HG03135 (cell line): ENCODE measurements around the gene NCS1.
"Not testable (repeated sequence)": the region's sequence is repeated elsewhere in the genome, so short reads cannot be mapped to it uniquely, and the experiment has no call there.

ENCODE experiments used
- ATAC-seq: cut with Tn5 transposase; IDR thresholded peaks from one replicate; pipeline ENCODE4 v1.9.1; 2021; ENCODE audit warnings: mild to moderate bottlenecking, moderate library complexity; ENCODE audit not compliant: unreplicated experiment

Gene NCS1

DNA sequence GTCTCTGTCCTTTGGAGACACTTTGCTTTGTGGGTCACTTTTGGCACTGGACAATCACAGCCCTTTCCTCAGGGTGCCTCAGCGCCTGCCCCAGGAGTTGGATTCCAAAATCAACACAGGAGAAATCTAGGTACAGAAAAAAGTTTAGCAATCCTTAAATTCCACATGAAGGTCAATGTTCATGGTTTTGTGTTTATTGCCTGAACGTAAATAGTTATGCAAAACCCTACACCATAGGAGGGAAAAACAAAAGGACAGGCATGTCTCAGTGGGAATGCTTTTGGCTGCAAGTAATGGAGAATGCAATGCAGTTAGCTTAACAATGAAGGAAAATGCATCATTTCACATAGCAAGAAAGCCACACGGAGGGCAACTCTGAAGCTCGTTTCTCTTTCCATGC is 86.8 kb downstream of the NCS1 start:
- no peak for ATAC-seq

DNA sequence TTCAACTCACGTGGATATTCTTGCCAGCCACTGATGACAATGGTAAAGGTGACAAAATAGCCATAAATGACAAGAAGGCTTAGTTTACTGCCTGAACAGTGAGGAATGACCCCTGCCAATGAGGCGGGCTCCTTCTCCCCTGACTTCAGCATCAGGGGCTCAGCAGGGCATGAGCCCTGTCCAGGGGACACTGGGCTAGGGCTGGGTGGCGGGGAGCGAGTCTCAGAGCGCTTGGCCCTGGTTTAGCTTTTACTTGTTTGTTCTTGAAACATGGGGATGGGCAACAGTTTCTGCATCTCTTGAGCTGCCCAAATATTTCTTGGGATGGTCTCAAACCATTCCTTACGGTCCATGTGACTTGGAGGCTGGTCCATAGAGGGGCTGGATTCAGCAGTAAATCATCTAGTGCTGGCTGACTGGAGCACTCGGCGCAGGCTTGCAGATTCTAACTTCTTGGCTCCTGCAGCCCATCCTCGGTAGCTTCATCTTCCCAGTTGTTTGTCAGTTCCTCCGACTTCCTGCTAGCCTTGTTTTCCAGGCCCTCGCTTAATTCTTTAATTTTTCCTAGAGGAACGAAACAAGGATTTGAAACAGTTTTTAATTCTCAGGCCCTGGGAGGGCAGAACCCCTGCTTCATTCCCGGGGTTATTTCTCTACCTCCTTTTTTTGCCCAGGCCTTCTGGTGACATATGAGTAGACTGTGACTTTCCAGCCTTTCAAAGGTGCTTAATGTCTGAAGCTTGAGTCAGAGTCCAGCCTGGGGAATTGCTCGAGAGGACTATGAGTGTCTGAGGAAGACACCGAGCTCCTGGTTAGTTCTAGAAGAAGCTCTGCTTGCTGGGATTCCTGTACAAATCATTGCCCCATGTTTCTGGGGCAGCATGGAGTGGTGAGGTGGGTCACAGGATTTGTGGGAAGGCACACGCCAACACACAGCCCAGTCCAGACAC is 88.9 kb downstream of the NCS1 start:
- ATAC-seq = no peak

DNA sequence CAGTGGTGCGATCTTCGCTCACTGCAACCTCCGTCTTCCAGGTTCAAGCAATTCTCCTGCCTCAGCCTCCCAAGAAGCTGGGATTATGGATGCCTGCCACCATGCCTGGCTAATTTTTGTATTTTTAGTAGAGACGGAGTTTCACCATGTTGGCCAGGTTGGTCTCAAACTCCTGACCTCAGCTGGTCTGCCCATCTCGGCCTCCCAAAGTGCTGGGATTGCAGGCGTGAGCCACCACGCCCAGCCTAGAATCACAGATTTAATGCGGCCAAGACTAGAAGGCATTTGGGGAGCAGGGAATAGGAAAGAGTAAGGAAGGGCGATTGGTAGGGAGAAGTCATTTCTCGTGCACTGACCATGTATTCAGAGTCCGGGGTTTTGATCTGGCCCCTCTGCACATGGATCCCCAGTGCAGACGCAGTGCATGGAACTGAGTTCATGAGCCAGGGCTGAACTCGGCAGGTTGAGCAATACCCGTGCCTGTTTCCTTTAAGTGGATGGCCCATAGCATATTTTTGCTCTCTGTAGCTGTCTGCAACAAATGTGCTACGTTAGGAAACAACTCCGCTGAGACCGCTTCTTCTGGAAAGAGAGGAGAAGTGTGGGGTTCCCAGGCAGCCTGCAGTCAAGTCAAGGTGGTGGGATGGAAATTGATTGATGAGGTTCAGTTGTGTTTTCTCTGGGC is 90.0 kb downstream of the NCS1 start:
- no peak for ATAC-seq

DNA sequence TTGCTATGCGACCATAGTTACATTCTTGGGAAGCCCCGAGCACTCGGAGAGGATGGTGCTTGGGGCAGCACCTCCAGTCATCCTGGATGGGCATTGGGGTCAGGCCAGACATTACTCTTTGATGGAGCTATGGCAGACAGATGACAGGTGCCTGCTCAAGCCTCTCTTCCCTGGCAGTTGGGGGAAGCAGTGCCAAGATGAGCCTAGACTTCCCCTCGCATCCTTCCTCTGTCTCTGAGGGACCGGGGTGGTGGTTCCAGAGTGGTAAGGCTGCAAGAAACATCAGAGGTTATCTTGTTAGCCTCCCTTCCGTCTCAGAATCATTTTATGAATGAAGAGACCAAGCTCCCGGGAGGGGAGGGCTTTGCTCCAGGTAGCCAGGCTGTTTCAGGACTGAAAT is 90.6 kb downstream of the NCS1 start:
- no peak for ATAC-seq

DNA sequence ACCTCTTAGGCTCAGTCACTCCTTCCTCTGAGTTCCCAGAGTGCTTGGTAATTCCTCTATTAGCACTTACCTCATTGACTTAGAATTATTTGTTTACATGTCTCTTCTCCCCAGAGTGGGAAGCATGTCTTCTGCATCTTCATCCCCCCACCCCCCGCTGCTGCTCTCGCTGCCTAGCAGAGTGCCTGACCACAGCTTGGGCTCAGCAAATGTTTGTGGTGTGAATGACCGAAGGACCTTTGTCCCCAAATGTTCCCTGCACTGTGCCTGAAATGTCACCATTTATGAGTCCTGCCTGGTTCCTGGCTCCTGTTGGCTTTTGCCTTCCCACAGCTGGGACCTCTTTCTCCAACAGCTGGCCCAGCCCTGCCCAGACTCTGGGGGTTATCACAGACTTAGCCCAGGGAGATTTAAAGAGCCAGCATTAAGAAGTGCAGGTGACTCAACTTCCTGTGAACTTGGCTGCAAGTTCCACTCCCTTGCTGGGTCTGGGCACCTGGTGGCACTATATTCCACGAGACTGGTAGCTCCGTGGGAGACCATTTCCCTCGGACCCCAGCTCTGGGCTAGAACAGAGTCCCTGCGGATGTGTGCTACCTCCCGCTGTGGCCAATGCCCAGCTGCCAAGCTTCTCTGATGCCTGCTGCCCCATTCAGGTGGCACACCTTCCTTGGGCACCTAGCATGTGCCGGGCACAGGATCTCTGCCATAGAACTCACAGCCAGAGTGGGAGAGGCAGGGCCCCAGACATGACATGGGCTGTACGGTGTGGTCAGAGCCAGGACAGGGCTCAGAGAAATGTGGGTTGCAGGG is 91.6 kb downstream of the NCS1 start:
- no peak for ATAC-seq

DNA sequence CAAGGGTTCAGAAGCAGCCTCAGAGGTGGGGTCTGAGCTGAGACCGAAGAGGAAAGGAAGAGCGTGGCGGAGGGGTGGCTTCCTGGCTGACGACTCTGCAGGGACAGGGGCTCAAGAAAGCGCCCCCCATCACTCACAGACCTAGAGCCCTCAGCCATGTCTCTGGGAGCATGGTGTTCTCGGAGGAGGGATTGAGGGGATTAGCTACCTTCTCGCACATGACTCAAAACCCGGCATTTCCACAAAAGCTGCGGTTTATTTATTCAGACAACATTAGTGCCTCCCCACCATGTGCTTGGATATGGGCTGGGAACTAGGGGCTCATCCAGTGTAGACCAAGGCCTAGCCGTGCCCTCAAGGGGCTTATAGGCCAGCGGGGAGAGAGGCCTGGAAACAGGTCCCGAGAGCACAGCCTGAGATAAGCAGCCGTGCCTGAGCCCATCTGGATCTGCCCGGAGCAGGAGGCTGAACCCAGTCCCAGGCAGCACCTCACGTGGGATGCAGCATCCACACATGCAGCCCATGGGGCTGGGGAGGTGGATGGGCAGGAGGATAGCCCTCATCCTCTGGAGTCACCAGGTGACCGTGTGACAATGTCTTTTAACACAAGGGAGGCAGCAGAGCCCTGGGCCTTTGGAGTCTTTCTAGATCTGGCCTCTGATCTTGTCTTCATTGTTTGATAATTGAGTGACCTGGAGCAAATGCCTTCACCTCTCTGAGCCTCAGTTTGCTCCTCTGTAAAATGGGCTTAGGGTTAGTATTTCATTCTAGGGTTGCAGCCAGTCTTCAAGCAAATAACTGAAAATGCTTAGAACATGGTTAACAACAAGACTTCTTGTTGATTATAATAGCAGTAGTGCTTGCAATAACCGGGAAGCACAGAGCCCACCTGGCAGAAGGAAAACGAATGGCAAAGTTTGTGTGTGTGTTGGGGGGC is 92.5 kb downstream of the NCS1 start:
- no peak for ATAC-seq

DNA sequence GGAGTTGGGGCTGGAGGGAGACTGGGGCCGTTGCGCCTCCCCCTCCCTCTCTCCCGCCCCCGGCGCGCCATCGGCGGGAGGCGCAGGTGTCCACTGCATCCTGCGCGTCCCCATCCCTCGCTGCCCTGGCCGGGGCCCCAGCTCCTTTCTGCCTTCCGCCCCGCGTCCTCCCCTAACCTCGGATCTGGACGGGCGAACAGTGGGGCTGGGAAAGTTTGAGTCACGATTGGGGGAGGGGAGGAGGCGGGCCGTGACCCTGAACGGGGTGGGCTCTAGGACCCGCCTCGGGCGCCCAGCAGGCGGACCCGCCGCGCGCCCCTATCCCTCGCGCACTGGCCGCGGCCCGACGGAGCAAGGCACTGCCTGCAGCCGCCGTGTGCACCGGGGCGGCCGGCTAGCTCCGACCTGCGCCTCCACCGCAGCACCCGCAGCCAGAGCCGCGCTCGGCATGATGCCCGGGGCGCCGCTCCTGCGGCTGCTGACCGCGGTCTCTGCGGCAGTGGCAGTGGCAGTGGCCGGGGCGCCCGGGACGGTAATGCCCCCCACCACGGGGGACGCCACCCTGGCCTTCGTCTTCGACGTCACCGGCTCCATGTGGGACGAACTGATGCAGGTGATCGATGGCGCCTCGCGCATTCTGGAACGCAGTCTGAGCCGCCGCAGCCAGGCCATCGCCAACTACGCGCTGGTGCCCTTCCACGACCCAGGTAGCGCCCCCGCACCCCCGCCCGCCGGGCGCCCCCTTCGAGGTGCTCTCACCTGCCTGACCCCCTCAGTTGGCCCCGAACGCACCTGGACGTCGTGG is 93.4 kb downstream of the NCS1 start, which contains the start of gene HMCN2:
HMCN2 (plus strand) TSS at position 330 of the 805 bp plus-strand sequence; CDS start at position 449, 119 bp downstream.
- no peak for ATAC-seq

DNA sequence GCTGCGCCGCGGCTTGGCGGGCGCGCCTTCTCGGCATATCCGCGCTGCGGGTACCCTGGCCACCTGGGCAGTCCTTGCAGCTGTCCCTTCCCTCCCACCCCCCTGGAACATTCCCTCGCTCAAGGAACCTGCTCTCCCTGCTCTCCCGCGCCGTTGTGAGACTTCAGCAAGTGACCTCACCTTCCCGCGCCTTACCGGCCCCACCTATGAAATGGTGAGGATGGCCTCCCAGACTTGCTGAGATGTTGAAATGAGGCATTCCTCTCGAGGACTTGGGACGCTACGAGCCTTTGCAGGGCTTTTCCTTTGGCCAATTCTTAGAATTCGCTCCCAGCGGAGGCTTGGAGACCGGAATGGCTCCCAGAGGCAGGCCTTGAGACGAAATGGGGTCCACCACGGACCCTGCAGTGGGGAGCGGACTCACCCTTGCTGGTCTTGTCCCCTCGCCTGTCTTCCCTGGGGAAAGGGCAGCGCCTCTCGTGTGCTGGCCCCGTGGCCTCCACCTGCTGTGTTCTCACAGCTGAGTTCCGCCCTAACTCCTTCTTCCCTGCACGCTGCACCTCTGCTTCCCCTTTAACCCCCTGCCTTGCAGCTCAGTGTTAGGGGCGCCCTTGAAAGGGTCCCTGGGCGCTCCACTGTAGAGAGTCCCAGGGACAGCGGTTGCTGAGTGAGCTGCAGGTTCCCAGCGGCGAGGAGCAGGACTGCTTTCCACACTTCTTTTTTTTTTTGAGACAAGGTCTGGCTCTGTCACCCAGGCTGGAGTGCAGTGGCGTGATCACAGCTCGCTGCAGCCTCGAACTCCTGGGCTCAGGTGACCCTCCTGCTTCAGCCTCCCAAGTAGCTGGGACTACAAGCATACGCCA is 94.3 kb downstream of the NCS1 start:
- no peak for ATAC-seq

DNA sequence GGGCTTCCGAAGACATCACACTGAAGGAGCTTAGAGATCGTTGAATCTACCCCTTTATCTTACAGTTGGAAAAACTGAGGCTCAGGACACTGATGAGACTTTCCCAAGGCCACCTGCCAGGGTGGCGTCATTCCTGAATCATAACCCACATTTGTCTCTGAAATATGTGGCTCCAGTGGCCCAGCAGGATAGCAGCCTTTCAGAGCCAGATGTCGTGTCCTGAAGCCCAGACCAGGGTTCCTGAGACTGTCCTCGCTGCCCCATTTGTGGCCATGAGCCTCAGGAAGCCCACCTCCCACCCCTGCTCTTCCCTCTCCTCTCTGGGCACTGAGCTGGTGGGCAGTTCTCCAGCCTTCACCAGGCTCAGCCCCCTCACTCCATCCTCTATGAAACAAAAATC is 95.7 kb downstream of the NCS1 start:
- no peak for ATAC-seq

DNA sequence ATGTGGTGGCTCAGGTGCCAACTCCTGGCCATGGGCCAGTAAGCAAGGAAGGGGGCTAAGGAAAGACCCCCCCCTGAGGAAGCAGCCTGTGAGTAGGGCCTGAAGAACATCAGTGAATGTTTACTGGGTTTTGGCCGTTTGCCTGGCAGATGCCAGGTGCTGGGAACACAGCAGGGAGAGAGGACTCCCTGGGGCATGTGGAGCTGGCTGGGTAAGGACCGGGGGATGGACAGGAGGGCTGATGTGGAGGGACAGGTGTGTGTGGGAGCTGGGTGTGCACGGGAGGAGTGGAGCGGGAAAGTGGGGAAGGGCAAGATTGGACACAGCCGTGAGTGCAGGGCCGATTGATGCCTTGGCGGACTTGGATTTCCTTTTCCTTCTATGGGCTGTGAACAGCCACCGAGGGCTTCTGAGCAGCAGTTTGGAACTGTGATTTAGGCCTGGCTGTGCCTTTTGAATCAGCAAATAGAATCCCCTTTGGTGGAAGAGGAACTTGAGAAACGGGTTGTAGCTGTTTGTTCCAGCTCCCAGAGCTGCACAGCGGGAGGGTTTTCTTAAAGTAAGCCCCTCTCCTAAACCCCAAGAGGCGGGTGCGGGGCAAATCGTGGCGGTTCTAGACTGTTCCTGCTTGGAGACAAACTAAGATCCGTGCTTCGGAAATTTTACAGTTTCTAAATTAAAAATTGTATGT is 96.5 kb downstream of the NCS1 start:
- no peak for ATAC-seq

DNA sequence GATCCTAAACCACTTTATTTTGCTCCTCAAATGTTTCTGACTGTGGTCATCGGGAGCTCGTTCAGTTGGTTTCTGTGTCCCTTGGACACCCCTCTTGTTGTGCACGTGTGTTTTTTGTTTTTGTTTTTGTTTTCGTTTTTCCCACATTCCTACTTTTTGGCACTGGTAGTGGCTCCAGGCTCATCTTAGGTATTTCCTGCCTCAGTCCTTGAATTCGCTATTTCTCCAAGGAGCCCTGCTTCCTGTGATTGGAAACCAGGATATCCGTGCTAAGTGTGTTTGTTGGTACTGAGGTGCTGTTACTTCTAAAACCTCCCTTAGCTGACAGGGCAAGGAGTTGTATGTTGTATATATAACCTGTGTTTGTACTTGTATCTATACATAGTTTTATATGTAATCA is 99.3 kb downstream of the NCS1 start:
- no peak for ATAC-seq

DNA sequence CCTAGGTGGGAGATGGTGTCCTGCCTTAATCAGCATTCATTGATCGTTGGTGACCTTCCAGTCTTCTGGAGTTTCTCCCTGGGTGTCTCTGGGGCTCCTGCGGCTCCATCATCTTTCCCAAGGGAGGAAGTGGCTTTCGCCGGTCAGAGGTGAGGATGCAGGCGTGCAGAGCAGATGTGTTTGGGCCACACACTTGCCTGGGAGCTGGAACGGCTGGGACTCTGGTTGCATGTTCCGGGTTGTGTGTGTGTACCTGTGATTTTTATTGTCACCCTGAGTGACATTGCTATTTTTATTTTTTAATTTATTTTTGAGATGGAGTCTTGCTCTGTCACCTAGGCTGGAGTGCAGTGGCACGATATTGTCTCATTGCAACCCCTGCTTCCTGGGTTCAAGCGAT is 103.0 kb downstream of the NCS1 start:
- ATAC-seq = no peak

DNA sequence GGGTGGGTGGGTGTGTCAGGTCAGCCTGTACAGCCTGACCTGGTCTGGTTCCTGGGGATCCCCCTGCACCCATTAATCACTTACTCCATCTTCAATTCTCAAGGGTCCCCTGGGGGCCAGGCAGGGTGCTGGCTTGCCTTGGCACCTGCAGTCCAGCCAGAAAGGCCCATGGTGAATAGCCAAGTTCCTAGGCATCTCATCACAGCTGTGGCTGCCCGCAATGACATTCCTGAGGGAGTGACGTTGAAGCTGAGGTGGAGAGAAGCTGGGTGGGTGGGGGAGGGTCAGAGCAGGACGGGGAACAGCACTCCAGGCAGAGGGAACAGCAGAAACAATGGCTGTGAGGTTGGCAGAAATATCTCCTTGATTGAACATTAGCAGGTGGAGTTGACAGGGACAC is 103.9 kb downstream of the NCS1 start:
- ATAC-seq = no peak

DNA sequence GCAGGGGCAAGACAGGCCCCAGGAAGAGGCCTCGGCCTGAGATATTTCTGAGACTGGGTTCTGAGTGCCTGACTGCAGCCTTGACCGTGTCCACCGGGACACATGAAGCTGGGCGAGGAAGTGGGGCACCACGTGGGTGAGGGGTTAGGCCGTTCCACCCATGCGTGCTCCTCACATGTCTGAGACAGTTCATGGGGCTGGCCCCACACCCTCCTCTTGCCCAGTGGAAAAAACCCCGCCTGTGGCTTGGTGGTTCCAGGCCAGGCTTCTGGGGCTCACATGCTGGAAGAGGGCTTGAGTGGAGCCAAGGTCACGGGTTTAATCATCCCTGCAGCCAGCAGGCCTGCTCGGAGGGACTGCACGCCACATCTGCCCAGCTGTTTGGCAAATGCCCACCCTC is 104.8 kb downstream of the NCS1 start:
- no peak for ATAC-seq

DNA sequence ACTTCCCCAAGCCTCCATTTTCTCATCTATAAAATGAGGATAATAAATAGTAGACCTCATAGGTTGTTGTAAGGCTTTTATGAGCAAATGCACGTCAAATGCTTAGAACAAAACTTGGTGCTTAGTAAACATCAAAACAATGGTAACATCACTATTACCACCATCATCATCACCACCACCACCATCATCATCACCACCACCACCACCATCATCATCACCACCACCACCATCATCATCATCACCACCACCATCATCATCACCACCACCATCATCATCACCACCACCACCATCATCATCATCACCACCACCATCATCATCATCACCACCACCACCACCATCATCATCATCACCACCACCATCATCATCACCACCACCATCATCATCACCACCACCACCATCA is 105.3 kb downstream of the NCS1 start:
- ATAC-seq = not testable (repeated sequence)

DNA sequence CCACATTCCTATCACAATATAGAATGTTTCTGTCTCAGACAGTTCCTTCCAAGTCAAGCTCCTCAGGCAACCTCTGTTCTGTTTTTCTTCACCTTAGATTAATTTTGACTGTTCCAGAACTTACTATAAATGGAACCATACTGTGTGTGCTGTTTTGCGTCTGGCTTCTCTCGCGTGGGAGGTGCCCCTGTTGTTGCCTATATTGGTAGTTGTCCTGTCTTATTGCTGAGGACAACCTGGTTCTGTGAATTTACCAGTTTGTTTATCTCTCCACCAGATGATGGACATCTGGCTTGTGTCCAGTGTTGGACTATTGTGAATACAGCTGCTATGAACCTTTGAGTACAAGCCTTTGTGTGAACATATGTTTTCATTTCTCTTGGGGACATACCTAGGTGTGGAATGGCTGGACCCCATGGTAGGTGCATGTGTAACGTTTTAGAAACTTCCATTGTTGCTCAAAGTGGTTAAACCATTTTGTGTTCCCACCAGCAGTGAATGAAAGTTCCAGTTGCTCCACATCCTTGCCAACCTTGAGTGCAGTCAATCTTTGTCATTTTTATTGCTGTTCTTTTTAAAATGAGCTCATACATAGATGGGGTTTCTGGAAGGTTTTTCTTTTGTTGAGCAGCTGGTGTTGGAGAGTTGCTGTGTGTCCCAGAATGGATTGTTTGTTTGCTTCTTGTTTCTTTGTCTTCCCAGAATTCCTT is 111.5 kb downstream of the NCS1 start:
- no peak for ATAC-seq

DNA sequence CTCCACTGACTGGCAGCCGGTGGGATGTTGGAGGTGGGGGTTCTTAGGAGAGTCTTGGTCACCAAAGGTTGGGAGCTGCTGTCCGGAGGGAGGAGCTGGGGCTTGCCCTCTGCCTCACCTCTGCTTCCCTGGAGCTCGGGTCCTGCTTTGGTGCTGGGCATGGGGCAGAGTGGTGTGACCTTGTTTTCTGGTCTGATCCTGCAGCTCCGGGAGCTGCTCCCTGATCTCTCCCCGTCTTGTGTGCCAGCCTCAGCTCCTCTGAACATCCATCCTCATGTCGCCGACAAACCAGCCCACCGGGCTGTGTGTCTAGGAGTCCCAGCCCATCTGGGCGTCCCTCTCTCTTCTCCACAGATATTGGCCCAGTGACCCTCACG is 112.0 kb downstream of the NCS1 start:
- no peak for ATAC-seq
